ENCODE data around the gene SORBS2. TPM values are rescaled to one million over a fixed set of nuclear protein-coding genes. Genes with fewer than 3 reads are reported as not detected.

SORBS2 gene
- total and polyA plus RNA-seq, 2 of the 8 experiments (the other 6 are each of a cell fraction or from before 2014, with no cell fraction given), result 73.0 to 87.1 TPM

DNA sequence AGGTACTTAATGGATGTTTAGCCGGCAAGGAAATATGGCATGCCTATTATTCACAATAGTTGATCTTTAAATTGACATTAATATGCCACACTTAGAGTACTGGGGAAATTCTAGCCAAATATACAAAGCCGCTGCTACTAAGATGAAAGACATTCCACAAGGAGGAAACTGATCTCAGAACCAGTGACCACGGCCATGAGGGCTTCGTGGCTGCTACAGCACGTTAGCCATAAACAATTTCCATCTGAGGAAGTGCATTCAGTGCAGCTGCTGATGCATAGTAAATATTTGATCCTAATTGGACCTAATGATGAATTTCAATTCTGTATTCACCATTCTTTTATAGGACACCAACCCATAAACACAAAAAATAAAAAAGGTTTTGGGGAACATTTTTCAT is 59.1 kb downstream of the SORBS2 start (continued):
- TF ChIP-seq, protein P1, sequence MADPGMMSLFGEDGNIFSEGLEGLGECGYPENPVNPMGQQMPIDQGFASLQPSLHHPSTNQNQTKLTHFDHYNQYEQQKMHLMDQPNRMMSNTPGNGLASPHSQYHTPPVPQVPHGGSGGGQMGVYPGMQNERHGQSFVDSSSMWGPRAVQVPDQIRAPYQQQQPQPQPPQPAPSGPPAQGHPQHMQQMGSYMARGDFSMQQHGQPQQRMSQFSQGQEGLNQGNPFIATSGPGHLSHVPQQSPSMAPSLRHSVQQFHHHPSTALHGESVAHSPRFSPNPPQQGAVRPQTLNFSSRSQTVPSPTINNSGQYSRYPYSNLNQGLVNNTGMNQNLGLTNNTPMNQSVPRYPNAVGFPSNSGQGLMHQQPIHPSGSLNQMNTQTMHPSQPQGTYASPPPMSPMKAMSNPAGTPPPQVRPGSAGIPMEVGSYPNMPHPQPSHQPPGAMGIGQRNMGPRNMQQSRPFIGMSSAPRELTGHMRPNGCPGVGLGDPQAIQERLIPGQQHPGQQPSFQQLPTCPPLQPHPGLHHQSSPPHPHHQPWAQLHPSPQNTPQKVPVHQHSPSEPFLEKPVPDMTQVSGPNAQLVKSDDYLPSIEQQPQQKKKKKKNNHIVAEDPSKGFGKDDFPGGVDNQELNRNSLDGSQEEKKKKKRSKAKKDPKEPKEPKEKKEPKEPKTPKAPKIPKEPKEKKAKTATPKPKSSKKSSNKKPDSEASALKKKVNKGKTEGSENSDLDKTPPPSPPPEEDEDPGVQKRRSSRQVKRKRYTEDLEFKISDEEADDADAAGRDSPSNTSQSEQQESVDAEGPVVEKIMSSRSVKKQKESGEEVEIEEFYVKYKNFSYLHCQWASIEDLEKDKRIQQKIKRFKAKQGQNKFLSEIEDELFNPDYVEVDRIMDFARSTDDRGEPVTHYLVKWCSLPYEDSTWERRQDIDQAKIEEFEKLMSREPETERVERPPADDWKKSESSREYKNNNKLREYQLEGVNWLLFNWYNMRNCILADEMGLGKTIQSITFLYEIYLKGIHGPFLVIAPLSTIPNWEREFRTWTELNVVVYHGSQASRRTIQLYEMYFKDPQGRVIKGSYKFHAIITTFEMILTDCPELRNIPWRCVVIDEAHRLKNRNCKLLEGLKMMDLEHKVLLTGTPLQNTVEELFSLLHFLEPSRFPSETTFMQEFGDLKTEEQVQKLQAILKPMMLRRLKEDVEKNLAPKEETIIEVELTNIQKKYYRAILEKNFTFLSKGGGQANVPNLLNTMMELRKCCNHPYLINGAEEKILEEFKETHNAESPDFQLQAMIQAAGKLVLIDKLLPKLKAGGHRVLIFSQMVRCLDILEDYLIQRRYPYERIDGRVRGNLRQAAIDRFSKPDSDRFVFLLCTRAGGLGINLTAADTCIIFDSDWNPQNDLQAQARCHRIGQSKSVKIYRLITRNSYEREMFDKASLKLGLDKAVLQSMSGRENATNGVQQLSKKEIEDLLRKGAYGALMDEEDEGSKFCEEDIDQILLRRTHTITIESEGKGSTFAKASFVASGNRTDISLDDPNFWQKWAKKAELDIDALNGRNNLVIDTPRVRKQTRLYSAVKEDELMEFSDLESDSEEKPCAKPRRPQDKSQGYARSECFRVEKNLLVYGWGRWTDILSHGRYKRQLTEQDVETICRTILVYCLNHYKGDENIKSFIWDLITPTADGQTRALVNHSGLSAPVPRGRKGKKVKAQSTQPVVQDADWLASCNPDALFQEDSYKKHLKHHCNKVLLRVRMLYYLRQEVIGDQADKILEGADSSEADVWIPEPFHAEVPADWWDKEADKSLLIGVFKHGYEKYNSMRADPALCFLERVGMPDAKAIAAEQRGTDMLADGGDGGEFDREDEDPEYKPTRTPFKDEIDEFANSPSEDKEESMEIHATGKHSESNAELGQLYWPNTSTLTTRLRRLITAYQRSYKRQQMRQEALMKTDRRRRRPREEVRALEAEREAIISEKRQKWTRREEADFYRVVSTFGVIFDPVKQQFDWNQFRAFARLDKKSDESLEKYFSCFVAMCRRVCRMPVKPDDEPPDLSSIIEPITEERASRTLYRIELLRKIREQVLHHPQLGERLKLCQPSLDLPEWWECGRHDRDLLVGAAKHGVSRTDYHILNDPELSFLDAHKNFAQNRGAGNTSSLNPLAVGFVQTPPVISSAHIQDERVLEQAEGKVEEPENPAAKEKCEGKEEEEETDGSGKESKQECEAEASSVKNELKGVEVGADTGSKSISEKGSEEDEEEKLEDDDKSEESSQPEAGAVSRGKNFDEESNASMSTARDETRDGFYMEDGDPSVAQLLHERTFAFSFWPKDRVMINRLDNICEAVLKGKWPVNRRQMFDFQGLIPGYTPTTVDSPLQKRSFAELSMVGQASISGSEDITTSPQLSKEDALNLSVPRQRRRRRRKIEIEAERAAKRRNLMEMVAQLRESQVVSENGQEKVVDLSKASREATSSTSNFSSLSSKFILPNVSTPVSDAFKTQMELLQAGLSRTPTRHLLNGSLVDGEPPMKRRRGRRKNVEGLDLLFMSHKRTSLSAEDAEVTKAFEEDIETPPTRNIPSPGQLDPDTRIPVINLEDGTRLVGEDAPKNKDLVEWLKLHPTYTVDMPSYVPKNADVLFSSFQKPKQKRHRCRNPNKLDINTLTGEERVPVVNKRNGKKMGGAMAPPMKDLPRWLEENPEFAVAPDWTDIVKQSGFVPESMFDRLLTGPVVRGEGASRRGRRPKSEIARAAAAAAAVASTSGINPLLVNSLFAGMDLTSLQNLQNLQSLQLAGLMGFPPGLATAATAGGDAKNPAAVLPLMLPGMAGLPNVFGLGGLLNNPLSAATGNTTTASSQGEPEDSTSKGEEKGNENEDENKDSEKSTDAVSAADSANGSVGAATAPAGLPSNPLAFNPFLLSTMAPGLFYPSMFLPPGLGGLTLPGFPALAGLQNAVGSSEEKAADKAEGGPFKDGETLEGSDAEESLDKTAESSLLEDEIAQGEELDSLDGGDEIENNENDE (IDR thresholded peaks at IDR 0.05; ENCODE audit: insufficient replicate concordance, low read length), result no peak
- TF ChIP-seq, protein P2, sequence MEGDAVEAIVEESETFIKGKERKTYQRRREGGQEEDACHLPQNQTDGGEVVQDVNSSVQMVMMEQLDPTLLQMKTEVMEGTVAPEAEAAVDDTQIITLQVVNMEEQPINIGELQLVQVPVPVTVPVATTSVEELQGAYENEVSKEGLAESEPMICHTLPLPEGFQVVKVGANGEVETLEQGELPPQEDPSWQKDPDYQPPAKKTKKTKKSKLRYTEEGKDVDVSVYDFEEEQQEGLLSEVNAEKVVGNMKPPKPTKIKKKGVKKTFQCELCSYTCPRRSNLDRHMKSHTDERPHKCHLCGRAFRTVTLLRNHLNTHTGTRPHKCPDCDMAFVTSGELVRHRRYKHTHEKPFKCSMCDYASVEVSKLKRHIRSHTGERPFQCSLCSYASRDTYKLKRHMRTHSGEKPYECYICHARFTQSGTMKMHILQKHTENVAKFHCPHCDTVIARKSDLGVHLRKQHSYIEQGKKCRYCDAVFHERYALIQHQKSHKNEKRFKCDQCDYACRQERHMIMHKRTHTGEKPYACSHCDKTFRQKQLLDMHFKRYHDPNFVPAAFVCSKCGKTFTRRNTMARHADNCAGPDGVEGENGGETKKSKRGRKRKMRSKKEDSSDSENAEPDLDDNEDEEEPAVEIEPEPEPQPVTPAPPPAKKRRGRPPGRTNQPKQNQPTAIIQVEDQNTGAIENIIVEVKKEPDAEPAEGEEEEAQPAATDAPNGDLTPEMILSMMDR (IDR thresholded peaks at IDR 0.05; ENCODE audit: control extremely low read depth in 1 of 3, insufficient read depth in 1 of 3, low read depth in 1 of 3, low read length in 3 of 3), result no peak
- TF ChIP-seq BCL11A (IDR thresholded peaks at IDR 0.05; ENCODE audit: low read depth in 2 of 2, low read length in 2 of 2), result no peak
